Mucosa of rectum (tissue), 2 donors: ENCODE data around the gene AFF3.

ENCODE experiments used
- H3K27ac ChIP-seq, 2 donors: one replicate each; pipeline ENCODE4 v1.7.0; 2013; ENCODE audit warnings: inconsistent platforms in 2 of 2, low read depth in 2 of 2, low read length in 2 of 2
- H3K27me3 ChIP-seq, 2 donors: one replicate each; pipeline ENCODE4 v1.7.0; 2013; ENCODE audit warnings: low read length in 2 of 2; ENCODE audit not compliant: control insufficient read depth in 2 of 2, insufficient read depth in 2 of 2
- H3K36me3 ChIP-seq, 2 donors: one replicate each; pipeline ENCODE4 v1.7.0; 2013; ENCODE audit warnings: low read length in 2 of 2; ENCODE audit not compliant: control insufficient read depth in 2 of 2, insufficient read depth in 2 of 2
- H3K4me1 ChIP-seq, 2 donors: one replicate each; pipeline ENCODE4 v1.7.0; 2013; ENCODE audit warnings: low read length in 2 of 2, mild to moderate bottlenecking in 1 of 2; ENCODE audit not compliant: control insufficient read depth in 2 of 2, insufficient read depth in 2 of 2
- H3K4me3 ChIP-seq, 2 donors: one replicate each; pipeline ENCODE4 v1.7.0; 2013; ENCODE audit warnings: low read length in 2 of 2
- H3K9ac ChIP-seq, 2 donors: one replicate each; pipeline ENCODE4 v1.7.0; 2013; ENCODE audit warnings: low read length in 2 of 2, low read depth in 1 of 2, mild to moderate bottlenecking in 1 of 2
- H3K9me3 ChIP-seq, 2 donors: one replicate each; pipeline ENCODE4 v1.7.0; 2013; ENCODE audit warnings: low read length in 2 of 2; ENCODE audit not compliant: control insufficient read depth in 2 of 2
- donor health status: healthy.
- donor health status: Normal muscosa, but diverticular disease.

Gene AFF3

DNA sequence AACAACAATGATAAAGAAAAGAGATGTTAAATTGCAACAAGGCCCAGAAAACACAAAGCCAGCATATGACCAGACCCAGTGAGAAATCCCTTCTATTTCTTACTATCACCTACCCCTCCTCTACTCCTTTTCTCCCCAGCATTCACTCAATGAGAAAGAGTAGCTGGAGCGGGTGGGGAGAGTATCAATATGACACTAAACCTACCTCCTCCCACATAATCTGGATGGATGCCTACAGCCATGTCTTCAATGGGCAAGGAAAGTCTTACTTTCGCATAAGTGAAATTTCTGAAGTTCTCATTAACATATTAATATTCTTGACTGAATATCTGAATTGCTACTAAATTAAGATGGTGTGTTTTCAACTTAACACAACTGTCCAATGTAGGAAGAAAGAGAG lies 78.2 kb downstream of the AFF3 start:
- Histone ChIP-seq H3K27me3 (no peaks in the 10 kb centered on the region), H3K36me3 (no peaks in the 10 kb centered on the region), H3K9ac (no peak overlapping the region), H3K4me3 (no peak overlapping the region), H3K9me3 (no peaks in the 10 kb centered on the region), H3K27ac (no peak overlapping the region), H3K4me1 (peaks cover 0 to 2% of the 10 kb centered on the region in 2 donors)

- H3K9ac ChIP-seq = no peak overlapping the region
- H3K9me3 ChIP-seq = no peaks in the 10 kb centered on the region
- H3K27ac ChIP-seq = no peak overlapping the region
- peaks cover 0 to 2% of the 10 kb centered on the region in 2 donors for H3K4me1 ChIP-seq
- H3K36me3 ChIP-seq = no peaks in the 10 kb centered on the region
- H3K27me3 ChIP-seq = no peaks in the 10 kb centered on the region
- no peak overlapping the region for H3K4me3 ChIP-seq
These were observed 78.9 kb downstream of the AFF3 start for GRCh38 chr2:100063459-100063953.

DNA sequence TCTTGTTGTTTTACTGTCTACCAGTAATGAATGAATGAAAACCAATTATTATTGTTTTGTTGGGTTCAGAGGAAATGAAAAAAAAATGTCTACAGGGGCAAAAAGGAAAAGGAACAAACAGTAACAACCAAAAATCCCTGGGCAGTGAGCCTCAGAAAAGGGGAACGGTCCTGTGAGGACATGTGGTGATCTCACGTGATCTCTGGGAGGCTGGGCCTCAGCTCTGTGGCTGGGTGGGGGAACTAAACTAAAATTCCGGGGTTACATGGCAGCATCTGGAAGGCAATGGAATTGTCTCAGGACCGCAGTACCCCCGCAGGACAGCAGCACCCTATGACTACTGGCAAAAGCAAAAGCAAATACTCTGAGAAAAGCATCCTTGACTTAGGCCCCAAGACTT lies 80.1 kb downstream of the AFF3 start:
- H3K27me3 ChIP-seq = no peaks in the 10 kb centered on the region
- no peak overlapping the region for H3K4me3 ChIP-seq
- H3K4me1 ChIP-seq = peaks cover 0 to 2% of the 10 kb centered on the region in 2 donors
- no peaks in the 10 kb centered on the region for H3K9me3 ChIP-seq
- H3K36me3 ChIP-seq = no peaks in the 10 kb centered on the region
- no peak overlapping the region for H3K27ac ChIP-seq
- H3K9ac ChIP-seq = no peak overlapping the region

DNA sequence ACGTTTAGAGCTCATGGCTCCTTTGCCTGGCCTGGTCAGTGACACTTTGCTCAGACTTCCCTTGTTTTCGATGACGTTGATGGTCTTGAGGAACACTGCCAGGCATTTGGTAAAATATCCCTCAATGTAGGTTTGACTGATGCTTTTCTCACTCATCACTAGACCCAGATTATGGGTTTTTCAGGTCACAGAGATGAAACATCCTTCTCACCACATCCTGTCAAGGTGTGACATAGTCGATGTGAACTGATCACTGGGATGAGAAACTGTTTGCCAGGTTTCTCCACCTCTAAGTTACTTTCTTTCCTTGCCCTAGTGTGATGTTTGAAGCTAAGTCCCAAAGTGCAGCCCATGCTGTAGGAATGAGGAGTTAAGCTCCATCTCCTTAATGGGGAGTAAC lies 81.5 kb downstream of the AFF3 start:
- Histone ChIP-seq H3K4me3 (no peak overlapping the region), H3K27ac (no peak overlapping the region), H3K4me1 (no peaks in the 10 kb centered on the region), H3K9me3 (no peaks in the 10 kb centered on the region), H3K9ac (no peak overlapping the region), H3K27me3 (no peaks in the 10 kb centered on the region), H3K36me3 (no peaks in the 10 kb centered on the region)

DNA sequence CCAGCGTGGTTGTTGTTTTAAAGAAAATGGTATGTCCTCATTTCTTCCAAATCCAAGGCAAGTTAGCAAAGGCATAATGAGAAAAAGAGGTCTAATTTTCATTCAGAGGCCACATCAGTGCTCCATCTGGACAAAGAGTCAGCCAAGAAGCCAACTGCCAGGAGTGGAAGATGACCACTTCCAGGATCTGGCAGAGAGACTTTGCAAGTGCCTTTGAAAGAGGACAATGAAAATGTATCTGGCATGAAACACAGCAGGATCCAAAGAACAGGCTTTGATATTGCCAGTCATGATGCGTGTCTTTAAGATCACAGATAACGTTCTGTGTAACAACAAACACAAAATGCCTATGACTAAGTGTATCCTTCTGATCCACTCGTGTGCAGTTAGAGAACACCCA lies 82.8 kb downstream of the AFF3 start:
- H3K4me3 ChIP-seq = no peak overlapping the region
- H3K36me3 ChIP-seq = no peaks in the 10 kb centered on the region
- H3K4me1 ChIP-seq = no peaks in the 10 kb centered on the region
- H3K27me3 ChIP-seq = no peaks in the 10 kb centered on the region
- no peak overlapping the region for H3K27ac ChIP-seq
- no peak overlapping the region for H3K9ac ChIP-seq
- H3K9me3 ChIP-seq = no peaks in the 10 kb centered on the region

DNA sequence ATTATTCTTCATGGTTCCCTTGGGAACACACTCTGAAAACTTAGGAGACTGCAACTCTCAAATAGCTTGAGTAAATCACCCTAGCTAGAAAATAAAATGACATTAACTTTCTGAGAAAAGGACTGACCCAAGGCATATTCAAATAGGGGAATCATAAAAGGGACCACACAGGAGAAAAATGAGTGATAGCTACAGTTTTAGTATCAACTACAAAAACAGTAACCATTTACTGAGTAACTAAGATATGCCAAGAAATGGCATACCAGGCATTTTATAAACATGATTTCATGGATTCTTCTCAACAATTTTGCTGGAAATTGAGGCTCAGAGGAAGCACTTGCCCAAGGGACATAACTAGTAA lies 84.5 kb downstream of the AFF3 start:
- no peaks in the 10 kb centered on the region for H3K27me3 ChIP-seq
- H3K36me3 ChIP-seq = no peaks in the 10 kb centered on the region
- no peaks in the 10 kb centered on the region for H3K9me3 ChIP-seq
- H3K4me1 ChIP-seq = no peaks in the 10 kb centered on the region
- H3K27ac ChIP-seq = no peak overlapping the region
- no peak overlapping the region for H3K9ac ChIP-seq
- H3K4me3 ChIP-seq = no peak overlapping the region

DNA sequence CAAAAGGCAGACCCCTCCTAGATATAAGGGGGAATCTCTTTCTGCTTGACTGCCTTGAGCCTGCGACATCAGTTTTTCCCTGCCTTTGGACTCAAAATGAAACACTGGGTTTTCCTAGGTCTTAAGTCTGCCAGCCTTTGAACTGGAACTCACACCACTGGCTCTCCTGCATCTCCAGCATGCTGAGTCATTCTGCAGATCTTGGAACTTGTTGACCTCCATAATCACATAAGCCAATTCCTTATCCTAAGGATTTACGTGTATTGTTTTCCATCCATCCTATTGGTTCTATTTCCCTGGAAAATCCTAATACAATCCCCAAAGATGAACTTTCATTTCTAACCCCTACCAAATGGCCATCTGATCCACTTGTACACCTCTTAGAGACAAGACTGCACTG lies 88.0 kb downstream of the AFF3 start:
- H3K4me1 ChIP-seq = no peaks in the 10 kb centered on the region
- H3K27ac ChIP-seq = no peak overlapping the region
- no peaks in the 10 kb centered on the region for H3K9me3 ChIP-seq
- H3K9ac ChIP-seq = no peak overlapping the region
- no peaks in the 10 kb centered on the region for H3K36me3 ChIP-seq
- H3K4me3 ChIP-seq = no peak overlapping the region
- H3K27me3 ChIP-seq = no peaks in the 10 kb centered on the region

- Histone ChIP-seq H3K27ac (no peak overlapping the region), H3K27me3 (no peaks in the 10 kb centered on the region), H3K36me3 (no peaks in the 10 kb centered on the region), H3K4me3 (no peak overlapping the region), H3K9ac (no peak overlapping the region), H3K4me1 (no peaks in the 10 kb centered on the region), H3K9me3 (no peaks in the 10 kb centered on the region)
These were observed 89.1 kb downstream of the AFF3 start for GRCh38 chr2:100053087-100053885.

DNA sequence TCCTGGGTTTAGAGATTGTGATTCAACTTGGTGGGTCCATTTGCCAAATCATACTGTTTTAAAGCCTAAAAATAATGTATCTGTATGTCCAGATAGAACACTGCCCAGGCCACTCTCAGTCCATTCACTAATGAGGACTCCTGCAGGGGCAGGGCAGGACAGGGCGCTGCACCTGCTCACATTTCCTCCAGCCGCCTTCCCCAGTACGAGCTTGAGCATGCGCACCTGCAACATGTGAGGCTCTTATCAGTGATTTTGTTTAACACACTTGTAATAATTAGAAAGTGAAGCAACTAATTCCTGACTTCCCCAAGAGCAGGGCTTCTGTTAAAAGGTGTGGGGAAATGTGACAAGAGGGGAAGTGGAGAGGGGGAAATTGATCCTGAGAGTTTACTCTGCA lies 89.7 kb downstream of the AFF3 start:
- Histone ChIP-seq H3K9ac (no peak overlapping the region), H3K4me3 (no peak overlapping the region), H3K27ac (no peak overlapping the region), H3K4me1 (no peaks in the 10 kb centered on the region), H3K36me3 (no peaks in the 10 kb centered on the region), H3K27me3 (no peaks in the 10 kb centered on the region), H3K9me3 (no peaks in the 10 kb centered on the region)

- Histone ChIP-seq H3K9ac (no peak overlapping the region), H3K27me3 (no peaks in the 10 kb centered on the region), H3K4me3 (no peak overlapping the region), H3K36me3 (no peaks in the 10 kb centered on the region), H3K27ac (no peak overlapping the region), H3K9me3 (no peaks in the 10 kb centered on the region), H3K4me1 (no peaks in the 10 kb centered on the region)
These were observed 91.1 kb downstream of the AFF3 start for GRCh38 chr2:100051253-100051652.
